Keratinocyte (primary cell): Measurements from ENCODE around the gene PLD1. TPM values are rescaled to one million over a fixed set of nuclear protein-coding genes. Genes with fewer than 3 reads are reported as not detected.

Source experiments
- DNase-seq: peaks from one replicate; pipeline ENCODE4 v3.0.0-alpha.2; 2011; ENCODE audit warnings: low read depth, missing footprints, low spot score
- FAIRE-seq: peaks from 2 replicates; lab custom pipeline; 2011; peaks lifted over from hg19 to GRCh38; lab: Jason Lieb, UNC
- H2AFZ ChIP-seq: 2 replicates; pipeline ENCODE4 v1.6.0; 2012; ENCODE audit warnings: low read length, control low read depth, inconsistent platforms; ENCODE audit not compliant: control insufficient read depth
- H3K27ac ChIP-seq: 2 replicates; pipeline ENCODE4 v1.5.1; 2011; ENCODE audit warnings: low read length; ENCODE audit not compliant: control insufficient read depth, insufficient read depth
- H3K27me3 ChIP-seq: 3 replicates; pipeline ENCODE4 v1.6.0; 2011; ENCODE audit warnings: low read length; ENCODE audit not compliant: control insufficient read depth, insufficient read depth; ENCODE audit errors: extremely low read depth
- H3K36me3 ChIP-seq, 2 experiments: 2 replicates in 1 of 2; 3 replicates in 1 of 2; pipeline ENCODE4 v1.5.1; 2011; ENCODE audit warnings: low read length in 2 of 2, mild to moderate bottlenecking in 1 of 2; ENCODE audit not compliant: control insufficient read depth in 2 of 2, insufficient read depth in 2 of 2; ENCODE audit errors: extremely low read depth in 1 of 2
- H3K4me1 ChIP-seq: 3 replicates; pipeline ENCODE4 v1.5.1; 2011; ENCODE audit warnings: low read length; ENCODE audit not compliant: control insufficient read depth, insufficient read depth; ENCODE audit errors: extremely low read depth
- H3K4me2 ChIP-seq: 3 replicates; pipeline ENCODE4 v1.6.0; 2011; ENCODE audit warnings: low read depth, low read length; ENCODE audit not compliant: control insufficient read depth, insufficient read depth; ENCODE audit errors: extremely low read depth
- H3K4me3 ChIP-seq, 3 experiments: fragments of 200-600 bp in 1 of 3; sonication (generic) in 1 of 3; 2 replicates in 2 of 3; 3 replicates in 1 of 3; pipeline ENCODE4 v1.5.1; 2011 to 2016; ENCODE audit warnings: low read length in 3 of 3, mild to moderate bottlenecking in 3 of 3, control low read depth in 2 of 3, inconsistent platforms in 1 of 3, low read depth in 1 of 3, mixed read lengths in 1 of 3, mixed run types in 1 of 3, moderate library complexity in 1 of 3; ENCODE audit not compliant: control insufficient read depth in 2 of 3, insufficient read depth in 2 of 3; ENCODE audit errors: extremely low read depth in 1 of 3
- H3K79me2 ChIP-seq: 2 replicates; pipeline ENCODE4 v1.6.0; 2012; ENCODE audit warnings: low read length; ENCODE audit not compliant: control insufficient read depth, insufficient read depth
- H3K9ac ChIP-seq: 3 replicates; pipeline ENCODE4 v1.6.0; 2011; ENCODE audit warnings: low read length; ENCODE audit not compliant: control insufficient read depth, insufficient read depth; ENCODE audit errors: extremely low read depth
- H3K9me1 ChIP-seq: 3 replicates; pipeline ENCODE4 v1.6.0; 2011; ENCODE audit warnings: low read length; ENCODE audit not compliant: control insufficient read depth, insufficient read depth; ENCODE audit errors: extremely low read depth
- H3K9me3 ChIP-seq: 2 replicates; pipeline ENCODE4 v1.5.1; 2012; ENCODE audit warnings: low read depth, low read length; ENCODE audit not compliant: control insufficient read depth
- H4K20me1 ChIP-seq: 3 replicates; pipeline ENCODE4 v1.6.0; 2011; ENCODE audit warnings: low read length; ENCODE audit not compliant: control insufficient read depth, insufficient read depth; ENCODE audit errors: extremely low read depth
- EZH2 ChIP-seq: IDR thresholded peaks from one replicate; pipeline ENCODE4 v1.6.1; 2012; ENCODE audit warnings: inconsistent platforms, mild to moderate bottlenecking, low read length, moderate library complexity
- dilution Hi-C: fragments of 300-500 bp; cut with MboI; formaldehyde crosslinking; loops from one replicate; pipeline ENCODE4 v1.7.0; 2020; ENCODE audit warnings: low sequenced_read_pairs; ENCODE audit not compliant: extremely low pct_ligation_motif_present
- polyA plus RNA-seq, 5 experiments: library from polyadenylated mRNA; depleted of rRNA in 3 of 5; stranded (reverse) in 3 of 5; stranded (forward) in 1 of 5; unstranded in 1 of 5; fragments of >200 nt; gene quantifications; 1 replicate in 1 of 5; 2 replicates in 3 of 5; 3 replicates in 1 of 5; pipeline versions ENCODE4 v1.2.1 to v1.2.3, GENCODE V29; 2011 to 2012; ENCODE audit warnings: missing spikeins in 2 of 5, low read depth in 1 of 5, low replicate concordance in 1 of 5
- TF ChIP-seq, protein P1 (sequence below), 3 experiments: IDR thresholded peaks in 1 of 3; conservative IDR thresholded peaks in 1 of 3; optimal IDR thresholded peaks in 1 of 3; 2 replicates in 2 of 3; 3 replicates in 1 of 3; pipeline versions ENCODE3 to v1.5.1; 2011; ENCODE audit warnings: low read length in 3 of 3, mild to moderate bottlenecking in 3 of 3, moderate library complexity in 2 of 3, control low read depth in 1 of 3, inconsistent platforms in 1 of 3; ENCODE audit not compliant: insufficient read depth in 2 of 3; ENCODE audit errors: extremely low read depth in 1 of 3

The PLD1 gene
- polyA plus RNA-seq, 1 donor (not counting 4 experiments of a cell fraction or from before 2014, with no cell fraction given), result 14.7 TPM

- Histone ChIP-seq H2AFZ (no peak overlapping the region), H3K9me3 (no peaks in the 10 kb centered on the region), H4K20me1 (no peaks in the 10 kb centered on the region), H3K27me3 (no peaks in the 10 kb centered on the region), H3K9ac (peak overlapping the region; percentile 93), H3K4me2 (peak overlapping the region; percentile 81), H3K36me3 (no peaks in the 10 kb centered on the region), H3K27ac (peak overlapping the region; percentile 79), H3K9me1 (no peaks in the 10 kb centered on the region), H3K79me2 (peaks cover 6% of the 10 kb centered on the region), H3K4me3 (peak overlapping the region in 2 of 3 experiments; percentile 34 to 68), H3K4me1 (peaks cover 37% of the 10 kb centered on the region)
- TF ChIP-seq, protein P1, sequence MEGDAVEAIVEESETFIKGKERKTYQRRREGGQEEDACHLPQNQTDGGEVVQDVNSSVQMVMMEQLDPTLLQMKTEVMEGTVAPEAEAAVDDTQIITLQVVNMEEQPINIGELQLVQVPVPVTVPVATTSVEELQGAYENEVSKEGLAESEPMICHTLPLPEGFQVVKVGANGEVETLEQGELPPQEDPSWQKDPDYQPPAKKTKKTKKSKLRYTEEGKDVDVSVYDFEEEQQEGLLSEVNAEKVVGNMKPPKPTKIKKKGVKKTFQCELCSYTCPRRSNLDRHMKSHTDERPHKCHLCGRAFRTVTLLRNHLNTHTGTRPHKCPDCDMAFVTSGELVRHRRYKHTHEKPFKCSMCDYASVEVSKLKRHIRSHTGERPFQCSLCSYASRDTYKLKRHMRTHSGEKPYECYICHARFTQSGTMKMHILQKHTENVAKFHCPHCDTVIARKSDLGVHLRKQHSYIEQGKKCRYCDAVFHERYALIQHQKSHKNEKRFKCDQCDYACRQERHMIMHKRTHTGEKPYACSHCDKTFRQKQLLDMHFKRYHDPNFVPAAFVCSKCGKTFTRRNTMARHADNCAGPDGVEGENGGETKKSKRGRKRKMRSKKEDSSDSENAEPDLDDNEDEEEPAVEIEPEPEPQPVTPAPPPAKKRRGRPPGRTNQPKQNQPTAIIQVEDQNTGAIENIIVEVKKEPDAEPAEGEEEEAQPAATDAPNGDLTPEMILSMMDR (optimal IDR thresholded peaks at IDR 0.05 in 1 of 3, IDR thresholded peaks at IDR 0.05 in 1 of 3, conservative IDR thresholded peaks at IDR 0.05 in 1 of 3; ENCODE audit: extremely low read depth in 1 of 3, insufficient read depth in 2 of 3, low read length in 3 of 3), result no peak
- TF ChIP-seq EZH2, result no peak
- dilution Hi-C loops, result no loop called here
- DNase-seq (no peak), FAIRE-seq (peak; percentile 53)
Observed at GRCh38 chr3:171811295-171811912, 1.1 kb upstream of the PLD1 start.

GRCh38 chr3:171810629-171811294 lies 479 bp upstream of the PLD1 start:
- Histone ChIP-seq H3K27ac (peak overlapping the region; percentile 79), H4K20me1 (no peaks in the 10 kb centered on the region), H3K9me3 (no peaks in the 10 kb centered on the region), H3K4me1 (peaks cover 41% of the 10 kb centered on the region), H3K4me2 (peak overlapping the region; percentile 81), H3K9ac (peak overlapping the region; percentile 93), H2AFZ (no peak overlapping the region), H3K27me3 (no peaks in the 10 kb centered on the region), H3K79me2 (peaks cover 6% of the 10 kb centered on the region), H3K36me3 (no peaks in the 10 kb centered on the region), H3K4me3 (peak overlapping the region; percentile 38 to 68 (median 64)), H3K9me1 (no peaks in the 10 kb centered on the region)
- TF ChIP-seq, protein P1 (optimal IDR thresholded peaks at IDR 0.05 in 1 of 3, IDR thresholded peaks at IDR 0.05 in 1 of 3, conservative IDR thresholded peaks at IDR 0.05 in 1 of 3; ENCODE audit: extremely low read depth in 1 of 3, insufficient read depth in 2 of 3, low read length in 3 of 3), result no peak
- TF ChIP-seq EZH2, result no peak
- dilution Hi-C loops, result no loop called here
- DNase-seq (no peak), FAIRE-seq (no peak)
